OCI-LY7 (cell line): ENCODE results near the gene CCDC33.

Source experiments
- CTCF ChIP-seq: fragments of 200-600 bp; sonication (generic); conservative IDR thresholded peaks from 2 replicates; pipeline ENCODE4 v1.5.1; 2014; ENCODE audit warnings: mild to moderate bottlenecking, antibody characterized with exemption, low read length, moderate library complexity, mixed read lengths
- EZH2phosphoT487 ChIP-seq: fragments of 200-600 bp; sonication (generic); IDR thresholded peaks from 2 replicates; pipeline ENCODE4 v1.6.1; 2018; ENCODE audit warnings: low read depth, borderline replicate concordance, mild to moderate bottlenecking, mixed run types, antibody characterized with exemption, low read length, moderate library complexity, mixed read lengths

GRCh38 chr15:74376825-74377581 is 140.9 kb downstream of the CCDC33 start:
- no peak for TF ChIP-seq CTCF
- TF ChIP-seq EZH2phosphoT487 = no peak
